Neural crest cell (in vitro differentiated cells): ENCODE measurements around the gene CPB2. TPM values are rescaled to one million over a fixed set of nuclear protein-coding genes. Genes with fewer than 3 reads are reported as not detected.
A peak's percentile ranks its signal among the peaks of the same experiment; 100 is the strongest.

Experiments used
- DNase-seq: peaks from one replicate; pipeline ENCODE4 v3.0.0; 2021; ENCODE audit warnings: low read depth, mixed read lengths, low spot score
- H3K27ac Mint-ChIP-seq: one replicate; pipeline ENCODE4 v1.8.0; 2021; ENCODE audit warnings: mild to moderate bottlenecking, mixed read lengths; ENCODE audit not compliant: unreplicated experiment
- H3K27me3 Mint-ChIP-seq: 2 replicates; pipeline ENCODE4 v1.8.0; 2021; ENCODE audit warnings: low read depth, mild to moderate bottlenecking, mixed read lengths
- H3K36me3 Mint-ChIP-seq: 2 replicates; pipeline ENCODE4 v1.8.0; 2021; ENCODE audit warnings: low read depth, mild to moderate bottlenecking, mixed read lengths
- H3K4me1 Mint-ChIP-seq: 2 replicates; pipeline ENCODE4 v1.8.0; 2021; ENCODE audit warnings: mixed read lengths
- H3K4me3 Mint-ChIP-seq: one replicate; pipeline ENCODE4 v1.8.0; 2021; ENCODE audit warnings: mild to moderate bottlenecking, mixed read lengths
- H3K9me3 Mint-ChIP-seq: 2 replicates; pipeline ENCODE4 v1.8.0; 2021; ENCODE audit warnings: mixed read lengths
- CTCF ChIP-seq: fragments of 200-600 bp; sonication (generic); conservative IDR thresholded peaks from 2 replicates; pipeline ENCODE4 v1.5.0; 2021; ENCODE audit warnings: antibody characterized with exemption, mild to moderate bottlenecking
- total RNA-seq: library from RNA; stranded (reverse); gene quantifications from 2 replicates; pipeline ENCODE4 v1.2.1, GENCODE V29; 2021

Gene CPB2
- total RNA-seq, 1 donor from 2014 or later: 0.44 TPM

- no peak for DNase-seq
- no peak overlapping the region for H3K4me3 Mint-ChIP-seq
- no peaks in the 10 kb centered on the region for H3K4me1 Mint-ChIP-seq
- no peaks in the 10 kb centered on the region for H3K27me3 Mint-ChIP-seq
- H3K36me3 Mint-ChIP-seq: peaks cover 3% of the 10 kb centered on the region
- H3K27ac Mint-ChIP-seq: no peak overlapping the region
- no peak for TF ChIP-seq CTCF
- no peaks in the 10 kb centered on the region for H3K9me3 Mint-ChIP-seq
These were observed 82.4 kb downstream of the CPB2 start for GRCh38 chr13:46022481-46022880.

- Mint-ChIP-seq H3K4me3 (no peak overlapping the region), H3K36me3 (peaks cover 9% of the 10 kb centered on the region), H3K4me1 (no peaks in the 10 kb centered on the region), H3K9me3 (no peaks in the 10 kb centered on the region), H3K27ac (no peak overlapping the region), H3K27me3 (no peaks in the 10 kb centered on the region)
- no peak for TF ChIP-seq CTCF
- no peak for DNase-seq
These were observed 88.6 kb downstream of the CPB2 start for GRCh38 chr13:46016216-46016615.

- DNase-seq: no peak
- H3K4me3 Mint-ChIP-seq: no peak overlapping the region
- peaks cover 9% of the 10 kb centered on the region for H3K36me3 Mint-ChIP-seq
- H3K9me3 Mint-ChIP-seq: no peaks in the 10 kb centered on the region
- TF ChIP-seq CTCF: no peak
- H3K27me3 Mint-ChIP-seq: no peaks in the 10 kb centered on the region
- no peak overlapping the region for H3K27ac Mint-ChIP-seq
- no peaks in the 10 kb centered on the region for H3K4me1 Mint-ChIP-seq
These were observed 89.5 kb downstream of the CPB2 start for GRCh38 chr13:46015366-46015765.

- H3K4me1 Mint-ChIP-seq: no peaks in the 10 kb centered on the region
- no peak overlapping the region for H3K4me3 Mint-ChIP-seq
- TF ChIP-seq CTCF: no peak
- no peaks in the 10 kb centered on the region for H3K9me3 Mint-ChIP-seq
- H3K36me3 Mint-ChIP-seq: peaks cover 11% of the 10 kb centered on the region
- H3K27me3 Mint-ChIP-seq: no peaks in the 10 kb centered on the region
- H3K27ac Mint-ChIP-seq: no peak overlapping the region
- DNase-seq: no peak
These were observed 92.4 kb downstream of the CPB2 start for GRCh38 chr13:46012404-46012803.

GRCh38 chr13:46010148-46010547 is 94.7 kb downstream of the CPB2 start:
- DNase-seq: no peak
- Mint-ChIP-seq H3K4me1 (no peaks in the 10 kb centered on the region), H3K9me3 (no peaks in the 10 kb centered on the region), H3K27ac (no peak overlapping the region), H3K27me3 (no peaks in the 10 kb centered on the region), H3K4me3 (no peak overlapping the region), H3K36me3 (peaks cover 6% of the 10 kb centered on the region)
- TF ChIP-seq CTCF: peak; percentile 58

GRCh38 chr13:46008631-46009030 is 96.2 kb downstream of the CPB2 start:
- DNase-seq: no peak
- TF ChIP-seq CTCF: no peak
- Mint-ChIP-seq H3K27ac (no peak overlapping the region), H3K36me3 (peaks cover 11% of the 10 kb centered on the region), H3K4me3 (no peak overlapping the region), H3K27me3 (no peaks in the 10 kb centered on the region), H3K9me3 (no peaks in the 10 kb centered on the region), H3K4me1 (no peaks in the 10 kb centered on the region)
